Hepatocyte (in vitro differentiated cells): ENCODE results near the gene NEDD4.
"Not testable (repeated sequence)": the region's sequence is repeated elsewhere in the genome, so short reads cannot be mapped to it uniquely, and the experiment has no call there.

Experiments used
- EZH2 ChIP-seq: fragments of 200-600 bp; sonication (generic); IDR thresholded peaks from 2 replicates; pipeline ENCODE4 v1.6.1; 2016; ENCODE audit warnings: antibody characterized with exemption, mild to moderate bottlenecking, borderline replicate concordance
- TF ChIP-seq, protein P1 (sequence below): fragments of 200-600 bp; sonication (generic); IDR thresholded peaks from 2 replicates; pipeline ENCODE4 v1.5.1; 2016; ENCODE audit warnings: antibody characterized with exemption, mild to moderate bottlenecking; ENCODE audit not compliant: poor library complexity

DNA sequence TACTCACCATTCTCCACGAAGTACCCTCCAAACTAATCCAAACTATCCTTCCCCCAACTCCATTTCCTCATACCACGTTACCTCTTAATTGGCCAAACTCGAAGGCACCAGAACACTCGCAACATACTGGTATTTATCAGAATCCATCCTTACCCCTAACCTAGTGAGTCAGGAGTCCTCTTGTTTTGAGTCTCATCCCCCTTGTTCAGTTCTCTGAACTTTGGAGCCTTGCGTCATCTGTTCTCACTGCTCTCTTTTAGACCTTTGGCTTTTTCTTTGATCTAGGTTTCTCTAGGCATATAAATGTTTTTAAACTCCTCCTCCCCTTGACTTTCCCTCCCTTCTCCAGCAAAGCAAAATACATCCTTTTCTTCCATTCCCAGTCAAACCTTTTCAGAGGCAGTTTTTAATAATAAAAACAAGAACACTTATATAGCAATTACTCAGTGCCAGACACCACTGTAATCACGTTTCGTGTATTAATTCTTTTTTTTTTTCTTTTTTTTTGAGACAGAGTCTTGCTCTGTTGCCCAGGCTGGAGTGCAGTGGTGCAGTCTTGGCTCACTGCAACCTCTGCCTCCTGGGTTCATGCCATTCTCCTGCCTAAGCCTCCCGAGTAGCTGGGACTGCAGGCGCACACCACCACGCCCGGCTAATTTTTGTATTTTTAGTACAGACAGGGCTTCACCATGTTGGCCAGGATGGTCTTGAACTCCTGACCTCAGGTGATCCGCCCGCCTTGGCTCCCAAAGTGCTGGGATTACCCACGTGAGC is 40.7 kb downstream of the NEDD4 start:
- TF ChIP-seq, protein P1, sequence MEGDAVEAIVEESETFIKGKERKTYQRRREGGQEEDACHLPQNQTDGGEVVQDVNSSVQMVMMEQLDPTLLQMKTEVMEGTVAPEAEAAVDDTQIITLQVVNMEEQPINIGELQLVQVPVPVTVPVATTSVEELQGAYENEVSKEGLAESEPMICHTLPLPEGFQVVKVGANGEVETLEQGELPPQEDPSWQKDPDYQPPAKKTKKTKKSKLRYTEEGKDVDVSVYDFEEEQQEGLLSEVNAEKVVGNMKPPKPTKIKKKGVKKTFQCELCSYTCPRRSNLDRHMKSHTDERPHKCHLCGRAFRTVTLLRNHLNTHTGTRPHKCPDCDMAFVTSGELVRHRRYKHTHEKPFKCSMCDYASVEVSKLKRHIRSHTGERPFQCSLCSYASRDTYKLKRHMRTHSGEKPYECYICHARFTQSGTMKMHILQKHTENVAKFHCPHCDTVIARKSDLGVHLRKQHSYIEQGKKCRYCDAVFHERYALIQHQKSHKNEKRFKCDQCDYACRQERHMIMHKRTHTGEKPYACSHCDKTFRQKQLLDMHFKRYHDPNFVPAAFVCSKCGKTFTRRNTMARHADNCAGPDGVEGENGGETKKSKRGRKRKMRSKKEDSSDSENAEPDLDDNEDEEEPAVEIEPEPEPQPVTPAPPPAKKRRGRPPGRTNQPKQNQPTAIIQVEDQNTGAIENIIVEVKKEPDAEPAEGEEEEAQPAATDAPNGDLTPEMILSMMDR = not testable (repeated sequence)
- not testable (repeated sequence) for TF ChIP-seq EZH2
